Mesenchymal stem cell (in vitro differentiated cells and primary cell): ENCODE measurements around the gene ITPRID2.

Experiments used
- DNase-seq: peaks from one replicate; pipeline ENCODE4 v3.0.0-alpha.2; 2013
- H2AFZ ChIP-seq: one replicate; pipeline ENCODE4 v1.6.1; 2013; ENCODE audit warnings: low read depth, mild to moderate bottlenecking, control low read depth, inconsistent platforms, low read length, moderate library complexity
- H2AK5ac ChIP-seq: 2 replicates; pipeline ENCODE4 v1.6.1; 2013; ENCODE audit warnings: low read length, moderate library complexity, mild to moderate bottlenecking, inconsistent platforms; ENCODE audit not compliant: severe bottlenecking
- H2BK120ac ChIP-seq: one replicate; pipeline ENCODE4 v1.6.1; 2013; ENCODE audit warnings: low read depth, mild to moderate bottlenecking, inconsistent platforms, low read length, moderate library complexity
- H2BK12ac ChIP-seq, 2 experiments: one replicate each; pipeline ENCODE4 v1.6.1; 2013; ENCODE audit warnings: inconsistent platforms in 2 of 2, low read length in 2 of 2, mild to moderate bottlenecking in 2 of 2, moderate library complexity in 2 of 2, control low read depth in 1 of 2
- H2BK15ac ChIP-seq: one replicate; pipeline ENCODE4 v1.6.1; 2013; ENCODE audit warnings: mild to moderate bottlenecking, low read depth, inconsistent platforms; ENCODE audit not compliant: poor library complexity, severe bottlenecking
- H2BK5ac ChIP-seq: 2 replicates; pipeline ENCODE4 v1.6.1; 2013; ENCODE audit warnings: low read depth, mild to moderate bottlenecking, low read length, control low read depth, inconsistent platforms; ENCODE audit not compliant: poor library complexity, severe bottlenecking
- H3K14ac ChIP-seq, 2 experiments: one replicate each; pipeline ENCODE4 v1.6.1; 2013; ENCODE audit warnings: inconsistent platforms in 2 of 2, low read length in 2 of 2, control low read depth in 1 of 2, mild to moderate bottlenecking in 1 of 2, moderate library complexity in 1 of 2
- H3K18ac ChIP-seq, 2 experiments: one replicate each; pipeline ENCODE4 v1.6.1; 2013; ENCODE audit warnings: inconsistent platforms in 2 of 2, low read length in 2 of 2, control low read depth in 1 of 2, low read depth in 1 of 2, mild to moderate bottlenecking in 1 of 2
- H3K23ac ChIP-seq, 2 experiments: one replicate each; pipeline ENCODE4 v1.6.1; 2013; ENCODE audit warnings: inconsistent platforms in 2 of 2, low read length in 2 of 2, mild to moderate bottlenecking in 2 of 2, moderate library complexity in 2 of 2, control low read depth in 1 of 2
- H3K27ac ChIP-seq: 2 replicates; pipeline ENCODE4 v1.5.1; 2013; ENCODE audit warnings: mild to moderate bottlenecking, moderate library complexity, low read length, control low read depth, inconsistent platforms; ENCODE audit not compliant: poor library complexity, severe bottlenecking
- H3K27me3 ChIP-seq, 2 experiments: 2 replicates each; pipeline versions ENCODE4 v1.6.1 to v1.7.0; 2013; ENCODE audit warnings: low read length in 2 of 2, mild to moderate bottlenecking in 2 of 2, moderate library complexity in 2 of 2, control low read depth in 1 of 2, inconsistent platforms in 1 of 2; ENCODE audit not compliant: control insufficient read depth in 1 of 2, insufficient read depth in 1 of 2
- H3K36me3 ChIP-seq, 2 experiments: 2 replicates each; pipeline versions ENCODE4 v1.6.1 to v1.7.0; 2013; ENCODE audit warnings: low read length in 2 of 2, control low read depth in 1 of 2, inconsistent platforms in 1 of 2, low read depth in 1 of 2, mild to moderate bottlenecking in 1 of 2; ENCODE audit not compliant: insufficient read depth in 2 of 2, control insufficient read depth in 1 of 2
- H3K4ac ChIP-seq, 2 experiments: one replicate each; pipeline ENCODE4 v1.6.1; 2013; ENCODE audit warnings: inconsistent platforms in 2 of 2, low read length in 2 of 2, mild to moderate bottlenecking in 2 of 2, moderate library complexity in 2 of 2, control low read depth in 1 of 2, low read depth in 1 of 2
- H3K4me1 ChIP-seq: 2 replicates; pipeline ENCODE4 v1.6.1; 2013; ENCODE audit warnings: low read depth, low read length, control low read depth; ENCODE audit not compliant: control insufficient read depth, insufficient read depth
- H3K4me2 ChIP-seq: 2 replicates; pipeline ENCODE4 v1.6.1; 2013; ENCODE audit warnings: low read length, mild to moderate bottlenecking, inconsistent platforms; ENCODE audit not compliant: poor library complexity, severe bottlenecking
- H3K4me3 ChIP-seq, 2 experiments: 2 replicates each; pipeline versions ENCODE4 v1.5.1 to v1.7.0; 2013; ENCODE audit warnings: low read length in 2 of 2, mild to moderate bottlenecking in 2 of 2, control low read depth in 1 of 2, low read depth in 1 of 2; ENCODE audit not compliant: insufficient read depth in 1 of 2
- H3K79me1 ChIP-seq: replicated peaks from 2 replicates; pipeline ENCODE4 v1.6.1; 2013; ENCODE audit warnings: mild to moderate bottlenecking, control low read depth, low read length, inconsistent platforms; ENCODE audit not compliant: poor library complexity, severe bottlenecking
- H3K9ac ChIP-seq: 2 replicates; pipeline ENCODE4 v1.7.0; 2013; ENCODE audit warnings: mild to moderate bottlenecking, low read length, moderate library complexity
- H3K9me3 ChIP-seq: 2 replicates; pipeline ENCODE4 v1.7.0; 2013; ENCODE audit warnings: mild to moderate bottlenecking, low read length; ENCODE audit not compliant: control insufficient read depth
- H4K8ac ChIP-seq: one replicate; pipeline ENCODE4 v1.6.1; 2013; ENCODE audit warnings: inconsistent platforms, mild to moderate bottlenecking, low read length, moderate library complexity
- H4K91ac ChIP-seq: one replicate; pipeline ENCODE4 v1.6.1; 2013; ENCODE audit warnings: mild to moderate bottlenecking, low read length, inconsistent platforms
- WGBS: methylation state at CpG from one replicate; pipeline ENCODE4 v1.1.7; 2013; ENCODE audit warnings: mixed read lengths; 5-methylcytosine and 5-hydroxymethylcytosine counted together

Gene ITPRID2

GRCh38 chr2:181923121-181923520, 31.6 kb downstream of the ITPRID2 start:
- no peak for DNase-seq
- Histone ChIP-seq H3K23ac (no peak overlapping the region), H3K36me3 (peaks cover 14 to 82% of the 10 kb centered on the region in 2 experiments), H3K4ac (no peak overlapping the region), H3K4me2 (no peak overlapping the region), H3K27ac (no peak overlapping the region), H3K27me3 (no peaks in the 10 kb centered on the region), H2BK120ac (no peak overlapping the region), H4K91ac (no peak overlapping the region), H3K14ac (no peak overlapping the region), H2BK12ac (no peak overlapping the region), H2AK5ac (no peak overlapping the region), H2AFZ (no peak overlapping the region), H3K4me3 (no peak overlapping the region), H4K8ac (no peak overlapping the region), H2BK5ac (no peak overlapping the region), H3K9ac (no peak overlapping the region), H3K79me1 (no peaks in the 10 kb centered on the region), H3K9me3 (no peaks in the 10 kb centered on the region), H3K18ac (no peak overlapping the region), H3K4me1 (peaks cover 3% of the 10 kb centered on the region), H2BK15ac (no peak overlapping the region)
- WGBS: 80% methylated on average over 1 of the region's 1 CpG

DNA sequence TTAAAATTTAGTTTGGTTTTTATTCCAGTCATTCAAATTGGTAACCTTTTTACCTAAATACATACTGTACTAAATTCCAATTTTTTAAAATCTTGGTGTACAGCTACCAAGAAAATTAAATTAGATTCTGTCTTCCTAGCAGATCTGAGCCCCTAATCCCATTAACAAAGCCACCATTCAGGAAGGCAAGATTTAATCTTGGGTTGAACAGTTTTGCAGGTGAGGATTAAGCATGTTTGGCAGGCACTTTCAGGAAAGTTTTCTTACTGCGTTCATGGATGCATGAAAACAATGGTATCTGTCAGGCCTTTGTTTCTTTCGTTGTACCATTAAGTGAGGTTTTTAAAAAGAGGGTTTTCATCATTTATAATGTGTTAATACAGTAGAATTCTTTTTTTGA, 32.8 kb downstream of the ITPRID2 start:
- Histone ChIP-seq H3K9ac (no peak overlapping the region), H4K91ac (no peak overlapping the region), H4K8ac (no peak overlapping the region), H3K14ac (no peak overlapping the region), H2BK5ac (no peak overlapping the region), H3K18ac (no peak overlapping the region), H3K23ac (no peak overlapping the region), H2BK12ac (no peak overlapping the region), H2BK15ac (no peak overlapping the region), H3K36me3 (peaks cover 11 to 76% of the 10 kb centered on the region in 2 experiments), H3K79me1 (no peaks in the 10 kb centered on the region), H2AK5ac (no peak overlapping the region), H3K9me3 (no peaks in the 10 kb centered on the region), H2AFZ (no peak overlapping the region), H3K27me3 (no peaks in the 10 kb centered on the region), H3K4ac (no peak overlapping the region), H2BK120ac (no peak overlapping the region), H3K4me1 (peaks cover 1% of the 10 kb centered on the region), H3K4me3 (no peak overlapping the region), H3K27ac (no peak overlapping the region), H3K4me2 (no peak overlapping the region)
- WGBS: 100% methylated on average over 1 of the region's 2 CpGs
- no peak for DNase-seq

- WGBS: 94% methylated on average over 5 of the region's 5 CpGs
- no peak overlapping the region for H2BK15ac ChIP-seq
- no peak overlapping the region for H3K23ac ChIP-seq
- H3K4me1 ChIP-seq: peaks cover 1% of the 10 kb centered on the region
- H3K14ac ChIP-seq: no peak overlapping the region
- no peak overlapping the region for H2BK120ac ChIP-seq
- H3K9me3 ChIP-seq: no peaks in the 10 kb centered on the region
- H3K36me3 ChIP-seq: peaks cover 0 to 18% of the 10 kb centered on the region in 2 experiments
- H3K79me1 ChIP-seq: no peaks in the 10 kb centered on the region
- H2BK12ac ChIP-seq: peak overlapping the region in 1 of 2 experiments; percentile 67
- no peak overlapping the region for H2BK5ac ChIP-seq
- H3K4me2 ChIP-seq: no peak overlapping the region
- H2AFZ ChIP-seq: no peak overlapping the region
- H3K4me3 ChIP-seq: no peak overlapping the region
- H2AK5ac ChIP-seq: no peak overlapping the region
- H3K4ac ChIP-seq: no peak overlapping the region
- no peaks in the 10 kb centered on the region for H3K27me3 ChIP-seq
- H4K91ac ChIP-seq: no peak overlapping the region
- H3K18ac ChIP-seq: no peak overlapping the region
- no peak for DNase-seq
- H3K27ac ChIP-seq: no peak overlapping the region
- H3K9ac ChIP-seq: no peak overlapping the region
- no peak overlapping the region for H4K8ac ChIP-seq
Observed at GRCh38 chr2:181934694-181935093, 43.2 kb downstream of the ITPRID2 start.

GRCh38 chr2:181937473-181937872, 45.9 kb downstream of the ITPRID2 start:
- peaks cover 1% of the 10 kb centered on the region for H3K4me1 ChIP-seq
- H2BK12ac ChIP-seq: no peak overlapping the region
- H2BK15ac ChIP-seq: no peak overlapping the region
- no peaks in the 10 kb centered on the region for H3K79me1 ChIP-seq
- H3K9ac ChIP-seq: no peak overlapping the region
- no peak overlapping the region for H2BK5ac ChIP-seq
- no peak overlapping the region for H2AK5ac ChIP-seq
- no peak overlapping the region for H3K4me2 ChIP-seq
- no peak overlapping the region for H3K4ac ChIP-seq
- peak; percentile 45 for DNase-seq
- H3K36me3 ChIP-seq: no peaks in the 10 kb centered on the region
- no peak overlapping the region for H4K91ac ChIP-seq
- H4K8ac ChIP-seq: no peak overlapping the region
- H3K27ac ChIP-seq: no peak overlapping the region
- H3K14ac ChIP-seq: no peak overlapping the region
- no peaks in the 10 kb centered on the region for H3K9me3 ChIP-seq
- no peaks in the 10 kb centered on the region for H3K27me3 ChIP-seq
- H3K18ac ChIP-seq: no peak overlapping the region
- H2BK120ac ChIP-seq: no peak overlapping the region
- H2AFZ ChIP-seq: no peak overlapping the region
- WGBS: 0% methylated on average over 2 of the region's 2 CpGs
- H3K23ac ChIP-seq: no peak overlapping the region
- no peak overlapping the region for H3K4me3 ChIP-seq
